Measurements from ENCODE around the gene HECW1.

- TF ChIP-seq EZH2 (IDR thresholded peaks at IDR 0.05): no peak
- TF ChIP-seq POLR2AphosphoS5 (IDR thresholded peaks at IDR 0.05; ENCODE audit: borderline replicate concordance, low read depth, low read length): no peak
- TF ChIP-seq FOXP2 (optimal IDR thresholded peaks at IDR 0.05; ENCODE audit: control extremely low read depth, extremely low read length, insufficient read depth): no peak
Measured at GRCh38 chr7:43193893-43194292, 81.4 kb downstream of the HECW1 start.

Measured in SK-N-MC (cell line).